Stimulated activated CD8-positive, alpha-beta memory T cell treated with anti-CD3 and anti-CD28 coated beads, Interleukin-7, amount 100 ng/mL, for 1 hour (primary cell): Measurements from ENCODE around the gene FAM13A.
"Not testable (repeated sequence)": the region's sequence is repeated elsewhere in the genome, so short reads cannot be mapped to it uniquely, and the experiment has no call there.

Experiments
- DNase-seq, 2 donors: peaks; one replicate each; pipeline ENCODE4 v3.0.0-alpha.2; 2020; ENCODE audit warnings: low read depth in 2 of 2

Gene FAM13A

GRCh38 chr4:88900432-88900831 lies 156.6 kb downstream of the FAM13A start:
- no peak for DNase-seq

- DNase-seq, result no peak
Observed at GRCh38 chr4:88897752-88898151, 159.2 kb downstream of the FAM13A start.

GRCh38 chr4:88897180-88897579 lies 159.8 kb downstream of the FAM13A start:
- DNase-seq, result no peak

- DNase-seq, result no peak
Observed at GRCh38 chr4:88893961-88894360, 163.0 kb downstream of the FAM13A start.

GRCh38 chr4:88892646-88893045 lies 164.3 kb downstream of the FAM13A start:
- DNase-seq, result no peak

GRCh38 chr4:88891636-88892035 lies 165.3 kb downstream of the FAM13A start:
- DNase-seq, result no peak

- not testable (repeated sequence) for DNase-seq
Observed at GRCh38 chr4:88887409-88887808, 169.6 kb downstream of the FAM13A start.

GRCh38 chr4:88881227-88881569 lies 175.8 kb downstream of the FAM13A start:
- no peak for DNase-seq

GRCh38 chr4:88880501-88881226 lies 176.3 kb downstream of the FAM13A start:
- DNase-seq, result no peak

GRCh38 chr4:88879991-88880390 lies 177.0 kb downstream of the FAM13A start:
- DNase-seq, result no peak

- no peak for DNase-seq
Observed at GRCh38 chr4:88878642-88879041, 178.3 kb downstream of the FAM13A start.

GRCh38 chr4:88870428-88870827 lies 186.6 kb downstream of the FAM13A start:
- DNase-seq, result no peak

- no peak for DNase-seq
Observed at GRCh38 chr4:88868510-88868909, 188.5 kb downstream of the FAM13A start.

GRCh38 chr4:88866862-88867550 lies 190.0 kb downstream of the FAM13A start:
- no peak for DNase-seq

- DNase-seq, result no peak
Observed at GRCh38 chr4:88865466-88865865, 191.5 kb downstream of the FAM13A start.

GRCh38 chr4:88865046-88865445 lies 191.9 kb downstream of the FAM13A start:
- DNase-seq, result no peak

- DNase-seq, result no peak
Observed at GRCh38 chr4:88860586-88860985, 196.4 kb downstream of the FAM13A start.

- DNase-seq, result no peak
Observed at GRCh38 chr4:88859191-88859812, 197.7 kb downstream of the FAM13A start.

GRCh38 chr4:88858752-88859151 lies 198.2 kb downstream of the FAM13A start:
- DNase-seq, result no peak

GRCh38 chr4:88857588-88857987 lies 199.4 kb downstream of the FAM13A start:
- no peak for DNase-seq

GRCh38 chr4:88854481-88854880 lies 202.5 kb downstream of the FAM13A start:
- no peak for DNase-seq

GRCh38 chr4:88853583-88853982 lies 203.4 kb downstream of the FAM13A start:
- DNase-seq, result not testable (repeated sequence)

- no peak for DNase-seq
Observed at GRCh38 chr4:88846206-88846790, 210.7 kb downstream of the FAM13A start.
